ENCODE results near the gene MEFV. TPM values are rescaled to one million over a fixed set of nuclear protein-coding genes. Genes with fewer than 3 reads are reported as not detected.

The MEFV gene
- total and polyA plus RNA-seq, 2 of the 13 experiments (the other 11 are each of a cell fraction or from before 2014, with no cell fraction given) = 0.22 TPM; not detected in 1

GRCh38 chr16:3282103-3282729, 25.8 kb upstream of the MEFV start (continued):
- TF ChIP-seq NFE2L1 (CRISPR knock-in tag; IDR thresholded peaks at IDR 0.05; ENCODE audit: borderline replicate concordance) = no peak
- TF ChIP-seq, protein P1, sequence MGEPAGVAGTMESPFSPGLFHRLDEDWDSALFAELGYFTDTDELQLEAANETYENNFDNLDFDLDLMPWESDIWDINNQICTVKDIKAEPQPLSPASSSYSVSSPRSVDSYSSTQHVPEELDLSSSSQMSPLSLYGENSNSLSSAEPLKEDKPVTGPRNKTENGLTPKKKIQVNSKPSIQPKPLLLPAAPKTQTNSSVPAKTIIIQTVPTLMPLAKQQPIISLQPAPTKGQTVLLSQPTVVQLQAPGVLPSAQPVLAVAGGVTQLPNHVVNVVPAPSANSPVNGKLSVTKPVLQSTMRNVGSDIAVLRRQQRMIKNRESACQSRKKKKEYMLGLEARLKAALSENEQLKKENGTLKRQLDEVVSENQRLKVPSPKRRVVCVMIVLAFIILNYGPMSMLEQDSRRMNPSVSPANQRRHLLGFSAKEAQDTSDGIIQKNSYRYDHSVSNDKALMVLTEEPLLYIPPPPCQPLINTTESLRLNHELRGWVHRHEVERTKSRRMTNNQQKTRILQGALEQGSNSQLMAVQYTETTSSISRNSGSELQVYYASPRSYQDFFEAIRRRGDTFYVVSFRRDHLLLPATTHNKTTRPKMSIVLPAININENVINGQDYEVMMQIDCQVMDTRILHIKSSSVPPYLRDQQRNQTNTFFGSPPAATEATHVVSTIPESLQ (CRISPR knock-in tag; conservative IDR thresholded peaks at IDR 0.05) = no peak
- TF ChIP-seq, protein P2, sequence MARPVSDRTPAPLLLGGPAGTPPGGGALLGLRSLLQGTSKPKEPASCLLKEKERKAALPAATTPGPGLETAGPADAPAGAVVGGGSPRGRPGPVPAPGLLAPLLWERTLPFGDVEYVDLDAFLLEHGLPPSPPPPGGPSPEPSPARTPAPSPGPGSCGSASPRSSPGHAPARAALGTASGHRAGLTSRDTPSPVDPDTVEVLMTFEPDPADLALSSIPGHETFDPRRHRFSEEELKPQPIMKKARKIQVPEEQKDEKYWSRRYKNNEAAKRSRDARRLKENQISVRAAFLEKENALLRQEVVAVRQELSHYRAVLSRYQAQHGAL (CRISPR knock-in tag; IDR thresholded peaks at IDR 0.05; ENCODE audit: not compliant biosample characterization) = peak; percentile 37
- TF ChIP-seq, protein P3, sequence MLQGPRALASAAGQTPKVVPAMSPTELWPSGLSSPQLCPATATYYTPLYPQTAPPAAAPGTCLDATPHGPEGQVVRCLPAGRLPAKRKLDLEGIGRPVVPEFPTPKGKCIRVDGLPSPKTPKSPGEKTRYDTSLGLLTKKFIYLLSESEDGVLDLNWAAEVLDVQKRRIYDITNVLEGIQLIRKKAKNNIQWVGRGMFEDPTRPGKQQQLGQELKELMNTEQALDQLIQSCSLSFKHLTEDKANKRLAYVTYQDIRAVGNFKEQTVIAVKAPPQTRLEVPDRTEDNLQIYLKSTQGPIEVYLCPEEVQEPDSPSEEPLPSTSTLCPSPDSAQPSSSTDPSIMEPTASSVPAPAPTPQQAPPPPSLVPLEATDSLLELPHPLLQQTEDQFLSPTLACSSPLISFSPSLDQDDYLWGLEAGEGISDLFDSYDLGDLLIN (CRISPR knock-in tag; IDR thresholded peaks at IDR 0.05; ENCODE audit: borderline replicate concordance) = peak; percentile 75; the same call in 1 of the 2 replicates
- TF ChIP-seq E2F5 (CRISPR knock-in tag; conservative IDR thresholded peaks at IDR 0.05) = no peak
- TF ChIP-seq, protein P4, sequence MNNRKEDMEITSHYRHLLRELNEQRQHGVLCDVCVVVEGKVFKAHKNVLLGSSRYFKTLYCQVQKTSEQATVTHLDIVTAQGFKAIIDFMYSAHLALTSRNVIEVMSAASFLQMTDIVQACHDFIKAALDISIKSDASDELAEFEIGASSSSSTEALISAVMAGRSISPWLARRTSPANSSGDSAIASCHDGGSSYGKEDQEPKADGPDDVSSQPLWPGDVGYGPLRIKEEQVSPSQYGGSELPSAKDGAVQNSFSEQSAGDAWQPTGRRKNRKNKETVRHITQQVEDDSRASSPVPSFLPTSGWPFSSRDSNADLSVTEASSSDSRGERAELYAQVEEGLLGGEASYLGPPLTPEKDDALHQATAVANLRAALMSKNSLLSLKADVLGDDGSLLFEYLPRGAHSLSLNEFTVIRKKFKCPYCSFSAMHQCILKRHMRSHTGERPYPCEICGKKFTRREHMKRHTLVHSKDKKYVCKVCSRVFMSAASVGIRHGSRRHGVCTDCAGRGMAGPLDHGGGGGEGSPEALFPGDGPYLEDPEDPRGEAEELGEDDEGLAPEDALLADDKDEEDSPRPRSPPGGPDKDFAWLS (CRISPR knock-in tag; IDR thresholded peaks at IDR 0.05; ENCODE audit: borderline replicate concordance) = no peak
- TF ChIP-seq ZNF235 (CRISPR knock-in tag; IDR thresholded peaks at IDR 0.05; ENCODE audit: borderline replicate concordance) = no peak
- TF ChIP-seq NBN (conservative IDR thresholded peaks at IDR 0.05) = no peak
- no peak for TF ChIP-seq RXRB (CRISPR knock-in tag; IDR thresholded peaks at IDR 0.05; ENCODE audit: borderline replicate concordance)
- TF ChIP-seq UBTF (CRISPR knock-in tag; IDR thresholded peaks at IDR 0.05) = peak; percentile 81
- no peak for TF ChIP-seq PAWR (CRISPR knock-in tag; IDR thresholded peaks at IDR 0.05; ENCODE audit: borderline replicate concordance)
- no peak; the same call in 1 of the 2 replicates for TF ChIP-seq AFF4 (CRISPR knock-in tag; IDR thresholded peaks at IDR 0.05)
- TF ChIP-seq ZNF326 (CRISPR knock-in tag; IDR thresholded peaks at IDR 0.05; ENCODE audit: borderline replicate concordance) = no peak
- TF ChIP-seq SMARCC2 (IDR thresholded peaks at IDR 0.05) = no peak
- no peak for TF ChIP-seq ZNF496 (CRISPR knock-in tag; IDR thresholded peaks at IDR 0.05; ENCODE audit: insufficient replicate concordance)
